Peyer's patch (tissue), 4 donors: ENCODE results near the gene CRPPA.

Experiments used
- POLR2A ChIP-seq, 2 donors: fragments of 450-650 bp; IDR thresholded peaks; one replicate each; pipeline ENCODE4 v1.5.1; 2017; ENCODE audit warnings: antibody characterized with exemption in 2 of 2, mild to moderate bottlenecking in 2 of 2, moderate library complexity in 2 of 2
- TF ChIP-seq, protein P1 (sequence below), 6 experiments: fragments of 450-650 bp in 4 of 6; fragments of 200-600 bp in 2 of 6; sonication (generic) in 1 of 6; IDR thresholded peaks; one replicate each; pipeline ENCODE4 v1.5.1; 2017 to 2019; ENCODE audit warnings: antibody characterized with exemption in 6 of 6, mild to moderate bottlenecking in 3 of 6, moderate library complexity in 1 of 6

DNA sequence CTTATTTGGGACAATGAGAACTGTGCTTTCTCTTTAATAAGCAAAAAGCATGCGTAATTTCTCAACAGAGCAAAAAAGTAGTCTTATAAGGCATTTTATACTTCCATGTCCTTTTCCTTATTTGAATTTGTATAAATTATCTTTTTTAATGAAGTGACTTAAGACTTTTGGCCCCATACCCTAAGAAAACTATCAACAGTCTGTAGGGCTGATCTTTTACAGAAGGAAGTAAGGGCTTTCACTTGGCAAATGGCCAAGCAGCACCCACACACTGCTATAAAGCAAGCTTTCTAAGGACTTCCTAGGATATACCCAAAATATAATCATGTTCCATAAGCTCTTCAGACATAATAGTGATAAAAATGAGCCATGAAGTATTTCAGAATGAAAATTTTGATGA lies 3.4 kb downstream of the CRPPA start:
- TF ChIP-seq, protein P1, sequence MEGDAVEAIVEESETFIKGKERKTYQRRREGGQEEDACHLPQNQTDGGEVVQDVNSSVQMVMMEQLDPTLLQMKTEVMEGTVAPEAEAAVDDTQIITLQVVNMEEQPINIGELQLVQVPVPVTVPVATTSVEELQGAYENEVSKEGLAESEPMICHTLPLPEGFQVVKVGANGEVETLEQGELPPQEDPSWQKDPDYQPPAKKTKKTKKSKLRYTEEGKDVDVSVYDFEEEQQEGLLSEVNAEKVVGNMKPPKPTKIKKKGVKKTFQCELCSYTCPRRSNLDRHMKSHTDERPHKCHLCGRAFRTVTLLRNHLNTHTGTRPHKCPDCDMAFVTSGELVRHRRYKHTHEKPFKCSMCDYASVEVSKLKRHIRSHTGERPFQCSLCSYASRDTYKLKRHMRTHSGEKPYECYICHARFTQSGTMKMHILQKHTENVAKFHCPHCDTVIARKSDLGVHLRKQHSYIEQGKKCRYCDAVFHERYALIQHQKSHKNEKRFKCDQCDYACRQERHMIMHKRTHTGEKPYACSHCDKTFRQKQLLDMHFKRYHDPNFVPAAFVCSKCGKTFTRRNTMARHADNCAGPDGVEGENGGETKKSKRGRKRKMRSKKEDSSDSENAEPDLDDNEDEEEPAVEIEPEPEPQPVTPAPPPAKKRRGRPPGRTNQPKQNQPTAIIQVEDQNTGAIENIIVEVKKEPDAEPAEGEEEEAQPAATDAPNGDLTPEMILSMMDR (IDR thresholded peaks at IDR 0.05), result no peak
- TF ChIP-seq POLR2A (IDR thresholded peaks at IDR 0.05), result no peak
